GM12878 (cell line): ENCODE results near the gene GNAI2. TPM values are rescaled to one million over a fixed set of nuclear protein-coding genes. Genes with fewer than 3 reads are reported as not detected.

Source experiments
- ATAC-seq: fragments of 200-7000 bp; cut with Tn5 transposase; 3 replicates; pipeline ENCODE4 v1.9.1; 2020; ENCODE audit warnings: mild to moderate bottlenecking, moderate library complexity
- BruUV-seq: library from RNA; stranded (reverse); fragments of 400-500 nt; replicated peaks from 2 replicates; lab custom pipeline; 2021; lab: Mats Ljungman, UMichigan
- CTCF ChIA-PET: fragments of 300-600 bp; sonication (Branson Sonifier 250); formaldehyde crosslinking; extraction: SDS; loops from one replicate; lab custom pipeline; 2021; ENCODE audit warnings: inconsistent platforms; lab: Yijun Ruan, JAX
- POLR2A ChIA-PET: fragments of 350-600 bp; formaldehyde crosslinking; extraction: SDS; loops from one replicate; lab custom pipeline; 2021; ENCODE audit warnings: inconsistent platforms; lab: Charles Lee
- RAD21 ChIA-PET: fragments of 300-600 bp; sonication (Branson Sonifier 250); formaldehyde crosslinking; loops from one replicate; lab custom pipeline; 2023; ENCODE audit warnings: antibody characterized with exemption; ENCODE audit not compliant: unreplicated experiment; lab: Charles Lee
- SMC1A ChIA-PET: fragments of 300-600 bp; sonication (Branson Sonifier 250); formaldehyde crosslinking; loops from one replicate; lab custom pipeline; 2023; ENCODE audit not compliant: unreplicated experiment, uncharacterized antibody; lab: Charles Lee
- DNase-seq: peaks from one replicate; pipeline ENCODE4 v3.0.0-alpha.2; 2011; ENCODE audit warnings: low read depth, low spot score
- FAIRE-seq: peaks from 3 replicates; lab custom pipeline; 2011; peaks lifted over from hg19 to GRCh38; lab: Jason Lieb, UNC
- H2AFZ ChIP-seq: 2 replicates; pipeline ENCODE4 v1.6.0; 2011; ENCODE audit warnings: low read depth, low read length, control low read depth; ENCODE audit not compliant: control insufficient read depth
- H3K27ac ChIP-seq: 2 replicates; pipeline ENCODE4 v1.5.1; 2011; ENCODE audit warnings: control low read depth; ENCODE audit not compliant: control insufficient read depth, insufficient read depth
- H3K27me3 ChIP-seq, 2 experiments: replicated peaks in 1 of 2; 2 replicates each; pipeline versions ENCODE4 v1.6.0 to v1.6.1; 2011; ENCODE audit warnings: low read length in 1 of 2; ENCODE audit not compliant: control insufficient read depth in 2 of 2, insufficient read depth in 2 of 2
- H3K36me3 ChIP-seq, 2 experiments: 2 replicates each; pipeline ENCODE4 v1.5.1; 2011; ENCODE audit warnings: low read length in 1 of 2; ENCODE audit not compliant: control insufficient read depth in 2 of 2, insufficient read depth in 2 of 2
- H3K4me1 ChIP-seq: 2 replicates; pipeline ENCODE4 v1.6.1; 2011; ENCODE audit warnings: mild to moderate bottlenecking, low read length, moderate library complexity, mixed read lengths; ENCODE audit not compliant: control insufficient read depth, insufficient read depth
- H3K4me2 ChIP-seq: 2 replicates; pipeline ENCODE4 v1.6.0; 2011; ENCODE audit warnings: control low read depth; ENCODE audit not compliant: control insufficient read depth, insufficient read depth
- H3K4me3 ChIP-seq: fragments of 200-600 bp; sonication (generic); 2 replicates; pipeline ENCODE4 v1.5.1; 2016
- H3K79me2 ChIP-seq: 2 replicates; pipeline ENCODE4 v1.6.0; 2011; ENCODE audit warnings: low read length; ENCODE audit not compliant: control insufficient read depth, insufficient read depth
- H3K9ac ChIP-seq: 2 replicates; pipeline ENCODE4 v1.8.0; 2011; ENCODE audit warnings: low read length, control low read depth, mixed read lengths; ENCODE audit not compliant: control insufficient read depth, insufficient read depth
- H3K9me3 ChIP-seq: replicated peaks from 3 replicates; pipeline ENCODE4 v1.5.1; 2011; ENCODE audit warnings: mild to moderate bottlenecking, low read length; ENCODE audit not compliant: control insufficient read depth, insufficient read depth
- H4K20me1 ChIP-seq: 2 replicates; pipeline ENCODE4 v1.6.0; 2011; ENCODE audit not compliant: control insufficient read depth, insufficient read depth
- ATF7 ChIP-seq: fragments of 450-650 bp; IDR thresholded peaks from 2 replicates; pipeline ENCODE4 v1.6.1; 2016; ENCODE audit warnings: low read depth, mild to moderate bottlenecking
- MYB ChIP-seq: fragments of 150-350 bp; IDR thresholded peaks from 2 replicates; pipeline ENCODE4 v1.6.1; 2014; ENCODE audit warnings: mild to moderate bottlenecking, low read depth, low read length, borderline replicate concordance
- NRF1 ChIP-seq: conservative IDR thresholded peaks from 2 replicates; pipeline ENCODE4 v1.6.1; 2011; ENCODE audit warnings: mild to moderate bottlenecking, low read depth, low read length, improper control_type of control experiment
- REST ChIP-seq: IDR thresholded peaks from 2 replicates; pipeline ENCODE4 v1.6.1; 2012; ENCODE audit warnings: mild to moderate bottlenecking, low read depth, low read length
- SPI1 ChIP-seq: IDR thresholded peaks from 2 replicates; pipeline ENCODE4 v1.6.1; 2011; ENCODE audit warnings: low read depth, mild to moderate bottlenecking, low read length, moderate library complexity, borderline replicate concordance; ENCODE audit not compliant: insufficient read depth
- SRF ChIP-seq, 2 experiments: IDR thresholded peaks; 2 replicates each; pipeline ENCODE4 v1.6.1; 2011; ENCODE audit warnings: low read depth in 2 of 2, low read length in 2 of 2, mild to moderate bottlenecking in 1 of 2, moderate library complexity in 1 of 2
- ZBTB11 ChIP-seq: fragments of 450-650 bp; formaldehyde crosslinking; IDR thresholded peaks from 2 replicates; pipeline ENCODE4 v1.5.0; 2022; ENCODE audit warnings: mild to moderate bottlenecking, missing genetic modification characterization
- ZNF592 ChIP-seq: fragments of 450-650 bp; IDR thresholded peaks from 2 replicates; pipeline ENCODE4 v1.6.1; 2017; ENCODE audit warnings: mild to moderate bottlenecking, moderate library complexity
- WGBS: methylation state at CpG from one replicate; pipeline ENCODE4 v1.1.6; 2016; ENCODE audit warnings: low lambda C conversion rate; ENCODE audit not compliant: insufficient replicate concordance, insufficient coverage; ENCODE audit errors: missing lambda C conversion rate; 5-methylcytosine and 5-hydroxymethylcytosine counted together
- in situ Hi-C: fragments of 300-500 bp; cut with MboI; formaldehyde crosslinking; loops from 9 replicates; pipeline ENCODE4 v1.14.3; 2018; ENCODE audit warnings: mixed read lengths
- intact Hi-C: fragments of 100-400 bp; cut with micrococcal nuclease; formaldehyde crosslinking; loops from one replicate; pipeline ENCODE4 v1.14.2; 2022; ENCODE audit not compliant: unreplicated experiment
- polyA plus RNA-seq, 11 experiments: library from polyadenylated mRNA; depleted of rRNA in 4 of 11; unstranded in 6 of 11; stranded (reverse) in 5 of 11; fragments of >200 nt; fragmentation: Nextera tagmentation in 4 of 11; fragmentation: Illumina TruSeq in 1 of 11; extraction: Ambion mirVana in 4 of 11; extraction: Trizol in 1 of 11; gene quantifications; 1 replicate in 1 of 11; 2 replicates in 10 of 11; pipeline versions ENCODE4 v1.2.1 to v1.2.3, GENCODE V29; 2011 to 2016; ENCODE audit warnings: inconsistent platforms in 2 of 11, missing spikeins in 2 of 11, low read depth in 1 of 11
- total RNA-seq, 4 experiments: library from RNA; depleted of rRNA in 3 of 4; stranded (reverse); fragments of >200 nt in 3 of 4; fragmentation: Illumina TruSeq in 1 of 4; extraction: Trizol in 1 of 4; gene quantifications; 2 replicates each; pipeline versions ENCODE4 v1.2.1 to v1.2.3, GENCODE V29; 2013 to 2021

GNAI2 gene
- total and polyA plus RNA-seq, 10 of the 15 experiments (the other 5 are each of a cell fraction or from before 2014, with no cell fraction given) = 5.0 to 346 (median 237) TPM

- TF ChIP-seq ZBTB11 (CRISPR knock-in tag) (no peak), NRF1 (no peak), SRF (IDR thresholded peaks at IDR 0.05; ENCODE audit: low read depth in 2 of 2, low read length in 2 of 2) (no peak)
These were observed 10.0 kb downstream of the GNAI2 start (continued) for GRCh38 chr3:50245831-50246516.

GRCh38 chr3:50246517-50246954 lies 10.5 kb downstream of the GNAI2 start:
- POLR2A ChIA-PET = interaction anchor here (0.7 to 1.8 kb wide), 8 partner anchors 9 to 91 kb away, joined by 3 to 22 read pairs (median 6); partner anchors contain the start of genes GNAI2, HYAL3 and NAA80
- SMC1A ChIA-PET = interaction anchor here (0.7 to 1.7 kb wide), 13 partner anchors 8 to 54 kb away, joined by 3 to 51 read pairs (median 4); partner anchors contain the start of genes GNAI2, GNAT1, HYAL3 and NAA80
- peak overlapping the region; percentile 43 for H2AFZ ChIP-seq
- CTCF ChIA-PET = interaction anchor here (0.6 to 3.3 kb wide), 25 partner anchors 9 to 931 kb away, joined by 3 to 149 read pairs (median 4); partner anchors contain the start of genes GNAI2, GNAT1, HYAL3 and NAA80
- peaks cover 25% of the 10 kb centered on the region for H4K20me1 ChIP-seq
- FAIRE-seq (no peak), DNase-seq (no peak), ATAC-seq (peak; percentile 77)
- RAD21 ChIA-PET = interaction anchor here (0.6 to 4.1 kb wide), 15 partner anchors 8 to 322 kb away, joined by 3 to 73 read pairs (median 6); partner anchors contain the start of genes GNAI2, GNAT1, HEMK1 and HYAL3
- peaks cover 47% of the 10 kb centered on the region for H3K4me1 ChIP-seq
- H3K9ac ChIP-seq = peak overlapping the region; percentile 73
- H3K27ac ChIP-seq = peak overlapping the region; percentile 71
- peak overlapping the region; percentile 94 for H3K4me2 ChIP-seq
- intact Hi-C loops = loop anchor here (1.0 to 2.0 kb wide), 2 partner anchors 19 to 26 kb away; no protein-coding TSS in a partner anchor
- H3K79me2 ChIP-seq = peaks cover 81% of the 10 kb centered on the region
- WGBS = 0% methylated on average over 10 of the region's 10 CpGs
- H3K4me3 ChIP-seq = peak overlapping the region; percentile 70
- H3K36me3 ChIP-seq = peaks cover 15 to 17% of the 10 kb centered on the region in 2 experiments; a peak in 3 of 4 replicates
- in situ Hi-C loops = no loop called here
- no TSS peak for BruUV-seq
- H3K9me3 ChIP-seq = no peaks in the 10 kb centered on the region
- no peaks in the 10 kb centered on the region for H3K27me3 ChIP-seq
- peak; percentile 29; the same call in 1 of the 2 replicates for TF ChIP-seq SPI1
- no peak for TF ChIP-seq ZNF592
- TF ChIP-seq REST = no peak
- TF ChIP-seq MYB = no peak
- TF ChIP-seq ATF7 = no peak
